ENCODE results near the gene ZNF764.
"Not testable (repeated sequence)": the region's sequence is repeated elsewhere in the genome, so short reads cannot be mapped to it uniquely, and the experiment has no call there.

The ZNF764 gene

GRCh38 chr16:30557957-30558788 is at the start of gene ZNF764:
ZNF764 (minus strand) TSS chr16:30558374; CDS start chr16:30558182, 192 bp downstream.
- DNase-seq (ENCODE audit: low read depth) = peak; percentile 97

- no peak for DNase-seq (ENCODE audit: low read depth)
Measured at GRCh38 chr16:30606004-30606403, 47.8 kb upstream of the ZNF764 start.

GRCh38 chr16:30605158-30605557 is 47.0 kb upstream of the ZNF764 start:
- no peak for DNase-seq (ENCODE audit: low read depth)

- no peak for DNase-seq (ENCODE audit: low read depth)
Measured at GRCh38 chr16:30604316-30604947, 46.3 kb upstream of the ZNF764 start.

- no peak for DNase-seq (ENCODE audit: low read depth)
Measured at GRCh38 chr16:30603945-30604315, 45.8 kb upstream of the ZNF764 start.

- DNase-seq (ENCODE audit: low read depth) = no peak
Measured at GRCh38 chr16:30602616-30603277, 44.6 kb upstream of the ZNF764 start.

- DNase-seq (ENCODE audit: low read depth) = no peak
Measured at GRCh38 chr16:30601966-30602365, 43.8 kb upstream of the ZNF764 start.

- no peak for DNase-seq (ENCODE audit: low read depth)
Measured at GRCh38 chr16:30600929-30601328, 42.8 kb upstream of the ZNF764 start.

GRCh38 chr16:30600215-30600614 is 42.0 kb upstream of the ZNF764 start:
- no peak for DNase-seq (ENCODE audit: low read depth)

GRCh38 chr16:30592871-30593270 is 34.7 kb upstream of the ZNF764 start:
- DNase-seq (ENCODE audit: low read depth) = no peak

GRCh38 chr16:30590869-30591268 is 32.7 kb upstream of the ZNF764 start:
- not testable (repeated sequence) for DNase-seq (ENCODE audit: low read depth)

GRCh38 chr16:30589582-30589981 is 31.4 kb upstream of the ZNF764 start:
- not testable (repeated sequence) for DNase-seq (ENCODE audit: low read depth)

GRCh38 chr16:30588651-30589050 is 30.5 kb upstream of the ZNF764 start:
- DNase-seq (ENCODE audit: low read depth) = no peak

- DNase-seq (ENCODE audit: low read depth) = peak; percentile 99
Measured at GRCh38 chr16:30585400-30586191, 27.4 kb upstream of the ZNF764 start, which contains the start of gene ZNF785. ZNF785 (minus strand) TSS chr16:30585697; CDS start chr16:30585611, 86 bp downstream.

- DNase-seq (ENCODE audit: low read depth) = no peak
Measured at GRCh38 chr16:30585022-30585399, 26.8 kb upstream of the ZNF764 start.

- DNase-seq (ENCODE audit: low read depth) = no peak
Measured at GRCh38 chr16:30582611-30583340, 24.6 kb upstream of the ZNF764 start.

GRCh38 chr16:30581457-30581856 is 23.3 kb upstream of the ZNF764 start:
- DNase-seq (ENCODE audit: low read depth) = no peak

GRCh38 chr16:30574678-30575077 is 16.5 kb upstream of the ZNF764 start:
- DNase-seq (ENCODE audit: low read depth) = no peak

GRCh38 chr16:30571445-30572322 is 13.5 kb upstream of the ZNF764 start, which contains the start of gene ZNF688:
ZNF688 (minus strand) TSS chr16:30571714; CDS start chr16:30571629, 85 bp downstream.
- peak; percentile 97 for DNase-seq (ENCODE audit: low read depth)

Data from GM04504 (cell line).